GM23248 (cell line): ENCODE measurements around the gene NAT9. TPM values are rescaled to one million over a fixed set of nuclear protein-coding genes. Genes with fewer than 3 reads are reported as not detected.

Experiments
- DNase-seq: peaks from one replicate; pipeline ENCODE4 v3.0.0-alpha.2; 2015
- H2AFZ ChIP-seq: fragments of 200-600 bp; sonication (generic); 2 replicates; pipeline ENCODE4 v1.6.1; 2016; ENCODE audit warnings: antibody characterized with exemption
- H3F3A ChIP-seq: fragments of 200-600 bp; sonication (generic); 2 replicates; pipeline ENCODE4 v1.6.1; 2016; ENCODE audit warnings: mild to moderate bottlenecking, antibody characterized with exemption, mixed run types; ENCODE audit not compliant: insufficient read depth
- H3K27ac ChIP-seq: fragments of 200-600 bp; sonication (generic); 2 replicates; pipeline ENCODE4 v1.5.1; 2016; ENCODE audit warnings: mild to moderate bottlenecking
- H3K27me3 ChIP-seq: fragments of 200-600 bp; sonication (generic); replicated peaks from 2 replicates; pipeline ENCODE4 v1.6.1; 2016; ENCODE audit warnings: mild to moderate bottlenecking; ENCODE audit not compliant: insufficient read depth
- H3K36me3 ChIP-seq: fragments of 200-600 bp; sonication (generic); 2 replicates; pipeline ENCODE4 v1.6.1; 2016; ENCODE audit warnings: low read depth, mild to moderate bottlenecking
- H3K4me1 ChIP-seq: fragments of 200-600 bp; sonication (generic); 2 replicates; pipeline ENCODE4 v1.6.1; 2016; ENCODE audit warnings: mild to moderate bottlenecking; ENCODE audit not compliant: insufficient read depth
- H3K4me2 ChIP-seq: fragments of 200-600 bp; sonication (generic); one replicate; pipeline ENCODE4 v1.6.1; 2016; ENCODE audit warnings: mild to moderate bottlenecking; ENCODE audit not compliant: unreplicated experiment
- H3K4me3 ChIP-seq: fragments of 200-600 bp; sonication (generic); 2 replicates; pipeline ENCODE4 v1.5.1; 2016; ENCODE audit warnings: mild to moderate bottlenecking
- H3K79me2 ChIP-seq: fragments of 200-600 bp; sonication (generic); 2 replicates; pipeline ENCODE4 v1.6.1; 2016; ENCODE audit warnings: mild to moderate bottlenecking; ENCODE audit not compliant: insufficient read depth
- H3K9ac ChIP-seq: fragments of 200-600 bp; sonication (generic); 2 replicates; pipeline ENCODE4 v1.6.1; 2016; ENCODE audit warnings: mild to moderate bottlenecking
- H3K9me2 ChIP-seq: fragments of 200-600 bp; sonication (generic); 2 replicates; pipeline ENCODE4 v1.6.1; 2016; ENCODE audit warnings: mixed run types, mild to moderate bottlenecking, moderate library complexity; ENCODE audit not compliant: insufficient read depth
- H3K9me3 ChIP-seq: fragments of 200-600 bp; sonication (generic); one replicate; pipeline ENCODE4 v1.6.1; 2017; ENCODE audit warnings: low read depth
- H4K20me1 ChIP-seq: fragments of 200-600 bp; sonication (generic); 2 replicates; pipeline ENCODE4 v1.6.0; 2016; ENCODE audit not compliant: insufficient read depth
- EZH2 ChIP-seq: fragments of 200-600 bp; sonication (generic); IDR thresholded peaks from 2 replicates; pipeline ENCODE4 v1.6.1; 2018; ENCODE audit warnings: antibody characterized with exemption, mild to moderate bottlenecking; ENCODE audit not compliant: insufficient read depth, poor library complexity, severe bottlenecking
- EZH2phosphoT487 ChIP-seq: fragments of 200-600 bp; sonication (generic); IDR thresholded peaks from 2 replicates; pipeline ENCODE4 v1.6.1; 2018; ENCODE audit warnings: antibody characterized with exemption, moderate library complexity, mild to moderate bottlenecking, low read depth; ENCODE audit not compliant: insufficient read depth
- WGBS, 2 experiments: methylation state at CpG; one replicate each; pipeline ENCODE4 v1.1.6; 2015 to 2017; ENCODE audit warnings: low lambda C conversion rate in 2 of 2, low coverage in 1 of 2; ENCODE audit errors: missing lambda C conversion rate in 2 of 2; 5-methylcytosine and 5-hydroxymethylcytosine counted together
- in situ Hi-C: fragments of 300-500 bp; cut with MboI; formaldehyde crosslinking; loops from 2 replicates; pipeline ENCODE4 v1.15.0; 2020
- polyA plus RNA-seq: library from polyadenylated mRNA; unstranded; fragments of >200 nt; fragmentation: Nextera tagmentation; extraction: Ambion mirVana; gene quantifications from 2 replicates; pipeline ENCODE4 v1.2.1, GENCODE V29; 2016
- total RNA-seq: library from RNA; depleted of rRNA; stranded (reverse); fragments of >200 nt; shearing (Covaris generic); gene quantifications from 2 replicates; pipeline ENCODE4 v1.2.3, GENCODE V29; 2014

Gene NAT9
- total and polyA plus RNA-seq, 2 experiments from 2014 or later, result 26.4 to 34.6 TPM

- Histone ChIP-seq H3K4me3 (no peak overlapping the region), H3F3A (peaks cover 15% of the 10 kb centered on the region), H2AFZ (no peak overlapping the region), H3K9me3 (no peaks in the 10 kb centered on the region), H4K20me1 (no peaks in the 10 kb centered on the region), H3K4me1 (peaks cover 13% of the 10 kb centered on the region), H3K36me3 (no peaks in the 10 kb centered on the region), H3K79me2 (no peaks in the 10 kb centered on the region), H3K4me2 (no peak overlapping the region), H3K27ac (no peak overlapping the region), H3K9me2 (no peaks in the 10 kb centered on the region), H3K27me3 (no peaks in the 10 kb centered on the region), H3K9ac (no peak overlapping the region)
- DNase-seq, result no peak
- WGBS, 2 experiments, result 81% methylated on average over 4 of the region's 4 CpGs
- TF ChIP-seq EZH2 (no peak), EZH2phosphoT487 (no peak)
- in situ Hi-C loops, result no loop called here
Observed at GRCh38 chr17:74764751-74765286, 11.3 kb downstream of the NAT9 start.

- H3K9me2 ChIP-seq, result no peaks in the 10 kb centered on the region
- DNase-seq, result no peak
- no peak for TF ChIP-seq EZH2
- TF ChIP-seq EZH2phosphoT487, result no peak
- H3K4me1 ChIP-seq, result peaks cover 12% of the 10 kb centered on the region
- H3K27me3 ChIP-seq, result no peaks in the 10 kb centered on the region
- in situ Hi-C loops, result no loop called here
- no peaks in the 10 kb centered on the region for H4K20me1 ChIP-seq
- no peak overlapping the region for H2AFZ ChIP-seq
- no peaks in the 10 kb centered on the region for H3K79me2 ChIP-seq
- H3K4me2 ChIP-seq, result no peak overlapping the region
- peaks cover 4% of the 10 kb centered on the region; the same call in 1 of the 2 replicates for H3F3A ChIP-seq
- 63 to 68% methylated on average over 14 to 15 of the region's 16 CpGs for WGBS, 2 experiments
- no peak overlapping the region for H3K9ac ChIP-seq
- H3K36me3 ChIP-seq, result no peaks in the 10 kb centered on the region
- H3K9me3 ChIP-seq, result no peaks in the 10 kb centered on the region
- H3K4me3 ChIP-seq, result no peak overlapping the region
- H3K27ac ChIP-seq, result no peak overlapping the region
Observed at GRCh38 chr17:74763565-74764387, 12.4 kb downstream of the NAT9 start.

- Histone ChIP-seq H3K27me3 (no peaks in the 10 kb centered on the region), H2AFZ (no peak overlapping the region), H3K9me3 (no peaks in the 10 kb centered on the region), H3K4me3 (no peak overlapping the region), H3K9me2 (no peaks in the 10 kb centered on the region), H3K4me2 (no peak overlapping the region), H4K20me1 (no peaks in the 10 kb centered on the region), H3K27ac (no peak overlapping the region), H3K36me3 (no peaks in the 10 kb centered on the region), H3K9ac (no peak overlapping the region), H3F3A (no peaks in the 10 kb centered on the region), H3K4me1 (no peaks in the 10 kb centered on the region), H3K79me2 (no peaks in the 10 kb centered on the region)
- in situ Hi-C loops, result no loop called here
- DNase-seq, result no peak
- 98 to 99% methylated on average over 9 to 10 of the region's 11 CpGs for WGBS, 2 experiments
- TF ChIP-seq EZH2phosphoT487 (no peak), EZH2 (no peak)
Observed at GRCh38 chr17:74761931-74762330, 14.2 kb downstream of the NAT9 start.

- no peak for DNase-seq
Observed at GRCh38 chr17:74761419-74761818, 14.7 kb downstream of the NAT9 start.

More at GRCh38 chr17:74761419-74761818, 14.7 kb downstream of the NAT9 start:
- no peaks in the 10 kb centered on the region for H3K27me3 ChIP-seq
- in situ Hi-C loops, result no loop called here
- no peaks in the 10 kb centered on the region for H3K9me3 ChIP-seq
- H3F3A ChIP-seq, result no peaks in the 10 kb centered on the region
- no peaks in the 10 kb centered on the region for H3K4me1 ChIP-seq
- no peaks in the 10 kb centered on the region for H3K79me2 ChIP-seq
- no peak overlapping the region for H3K4me3 ChIP-seq
- TF ChIP-seq EZH2phosphoT487, result no peak
- TF ChIP-seq EZH2, result no peak
- 90 to 91% methylated on average over 5 of the region's 5 CpGs for WGBS, 2 experiments
- H3K9me2 ChIP-seq, result no peaks in the 10 kb centered on the region
- no peaks in the 10 kb centered on the region for H3K36me3 ChIP-seq
- H3K9ac ChIP-seq, result no peak overlapping the region
- H4K20me1 ChIP-seq, result no peaks in the 10 kb centered on the region
- H3K4me2 ChIP-seq, result no peak overlapping the region
- no peak overlapping the region for H3K27ac ChIP-seq
- H2AFZ ChIP-seq, result no peak overlapping the region
